H1 (cell line): ENCODE measurements around the gene F8. TPM values are rescaled to one million over a fixed set of nuclear protein-coding genes. Genes with fewer than 3 reads are reported as not detected.

Experiments
- ASH2L ChIP-seq: fragments of 200-600, 300-600 bp; sonication (generic); IDR thresholded peaks from one replicate; pipeline ENCODE4 v1.7.1; 2017; ENCODE audit warnings: low read length
- BACH1 ChIP-seq: IDR thresholded peaks from 2 replicates; pipeline ENCODE4 v1.6.1; 2012; ENCODE audit warnings: low read length, improper control_type of control experiment
- CBX8 ChIP-seq: fragments of 300-800, 300-1000 bp; sonication (generic); IDR thresholded peaks from 2 replicates; pipeline ENCODE4 v1.7.1; 2016; ENCODE audit warnings: low read depth, low read length, borderline replicate concordance
- FOSL1 ChIP-seq: IDR thresholded peaks from 2 replicates; pipeline ENCODE4 v1.6.1; 2011; ENCODE audit warnings: mild to moderate bottlenecking, low read depth, low read length, moderate library complexity; ENCODE audit not compliant: insufficient read depth
- GTF2F1 ChIP-seq: IDR thresholded peaks from 2 replicates; pipeline ENCODE4 v1.6.1; 2012; ENCODE audit warnings: low read depth, low read length, improper control_type of control experiment, borderline replicate concordance
- JUN ChIP-seq: IDR thresholded peaks from 2 replicates; pipeline ENCODE4 v1.6.1; 2011; ENCODE audit warnings: low read depth, mild to moderate bottlenecking, improper control_type of control experiment, low read length
- KDM4A ChIP-seq: IDR thresholded peaks from one replicate; pipeline ENCODE4 v1.7.1; 2012; ENCODE audit warnings: low read depth, mild to moderate bottlenecking, moderate library complexity, low read length, inconsistent platforms; ENCODE audit not compliant: severe bottlenecking
- POLR2AphosphoS5 ChIP-seq: IDR thresholded peaks from 2 replicates; pipeline ENCODE4 v1.6.1; 2011; ENCODE audit warnings: low read depth, low read length
- RAD21 ChIP-seq, 2 experiments: IDR thresholded peaks in 1 of 2; conservative IDR thresholded peaks in 1 of 2; 2 replicates each; pipeline ENCODE4 v1.6.1; 2011; ENCODE audit warnings: low read depth in 2 of 2, low read length in 2 of 2, improper control_type of control experiment in 1 of 2, inconsistent platforms in 1 of 2, mild to moderate bottlenecking in 1 of 2, moderate library complexity in 1 of 2
- SIRT6 ChIP-seq: IDR thresholded peaks from one replicate; pipeline ENCODE4 v1.7.1; 2012; ENCODE audit warnings: low read length, inconsistent platforms
- TCF12 ChIP-seq: IDR thresholded peaks from 2 replicates; pipeline ENCODE4 v1.6.1; 2011; ENCODE audit warnings: low read depth, mild to moderate bottlenecking, low read length
- polyA plus RNA-seq, 7 experiments: library from polyadenylated mRNA; depleted of rRNA in 3 of 7; stranded (reverse) in 5 of 7; unstranded in 2 of 7; fragments of >200 nt in 5 of 7; fragments of 200-250 nt in 2 of 7; gene quantifications; 1 replicate in 5 of 7; 2 replicates in 1 of 7; 4 replicates in 1 of 7; pipeline versions ENCODE4 v1.2.1 to v1.2.3, GENCODE V29; 2011 to 2013; ENCODE audit warnings: missing spikeins in 2 of 7, mixed read lengths in 2 of 7
- total RNA-seq: library from RNA; stranded (reverse); fragmentation: NEBNext Ultra II Directional; extraction: Animal tissue kit (Norgen Biotek cat#: 25700); gene quantifications from 2 replicates; pipeline ENCODE4 v1.2.1, GENCODE V29; 2021
- TF ChIP-seq, protein P1 (sequence below): fragments of 300-600 bp; sonication (generic); IDR thresholded peaks from 2 replicates; pipeline ENCODE4 v1.7.1; 2012; ENCODE audit warnings: low read length, moderate library complexity, mild to moderate bottlenecking, inconsistent platforms; ENCODE audit not compliant: insufficient replicate concordance

The F8 gene
- total and polyA plus RNA-seq, 2 of the 8 experiments (the other 6 are each of a cell fraction or from before 2014, with no cell fraction given) = 1.1 to 2.6 TPM

DNA sequence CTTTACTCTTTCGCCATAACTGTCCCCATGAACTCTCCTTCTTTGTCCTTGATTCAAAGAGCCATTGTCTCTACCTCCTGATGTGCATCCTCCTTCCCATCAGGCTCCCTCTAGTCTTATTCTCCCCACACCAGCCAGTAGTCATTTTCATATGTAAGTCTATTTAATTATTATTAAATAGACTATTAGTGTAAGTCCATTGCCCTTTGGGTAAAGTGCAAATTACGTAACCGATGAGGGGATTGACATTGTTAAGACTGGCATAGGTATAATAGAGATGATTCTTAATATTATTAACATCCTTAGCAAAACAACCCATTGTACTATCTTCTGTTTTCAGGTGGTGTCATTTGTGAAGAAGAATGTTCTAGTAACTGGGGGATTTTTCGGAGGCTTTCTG lies 31.7 kb upstream of the F8 start (continued):
- TF ChIP-seq, protein P1, sequence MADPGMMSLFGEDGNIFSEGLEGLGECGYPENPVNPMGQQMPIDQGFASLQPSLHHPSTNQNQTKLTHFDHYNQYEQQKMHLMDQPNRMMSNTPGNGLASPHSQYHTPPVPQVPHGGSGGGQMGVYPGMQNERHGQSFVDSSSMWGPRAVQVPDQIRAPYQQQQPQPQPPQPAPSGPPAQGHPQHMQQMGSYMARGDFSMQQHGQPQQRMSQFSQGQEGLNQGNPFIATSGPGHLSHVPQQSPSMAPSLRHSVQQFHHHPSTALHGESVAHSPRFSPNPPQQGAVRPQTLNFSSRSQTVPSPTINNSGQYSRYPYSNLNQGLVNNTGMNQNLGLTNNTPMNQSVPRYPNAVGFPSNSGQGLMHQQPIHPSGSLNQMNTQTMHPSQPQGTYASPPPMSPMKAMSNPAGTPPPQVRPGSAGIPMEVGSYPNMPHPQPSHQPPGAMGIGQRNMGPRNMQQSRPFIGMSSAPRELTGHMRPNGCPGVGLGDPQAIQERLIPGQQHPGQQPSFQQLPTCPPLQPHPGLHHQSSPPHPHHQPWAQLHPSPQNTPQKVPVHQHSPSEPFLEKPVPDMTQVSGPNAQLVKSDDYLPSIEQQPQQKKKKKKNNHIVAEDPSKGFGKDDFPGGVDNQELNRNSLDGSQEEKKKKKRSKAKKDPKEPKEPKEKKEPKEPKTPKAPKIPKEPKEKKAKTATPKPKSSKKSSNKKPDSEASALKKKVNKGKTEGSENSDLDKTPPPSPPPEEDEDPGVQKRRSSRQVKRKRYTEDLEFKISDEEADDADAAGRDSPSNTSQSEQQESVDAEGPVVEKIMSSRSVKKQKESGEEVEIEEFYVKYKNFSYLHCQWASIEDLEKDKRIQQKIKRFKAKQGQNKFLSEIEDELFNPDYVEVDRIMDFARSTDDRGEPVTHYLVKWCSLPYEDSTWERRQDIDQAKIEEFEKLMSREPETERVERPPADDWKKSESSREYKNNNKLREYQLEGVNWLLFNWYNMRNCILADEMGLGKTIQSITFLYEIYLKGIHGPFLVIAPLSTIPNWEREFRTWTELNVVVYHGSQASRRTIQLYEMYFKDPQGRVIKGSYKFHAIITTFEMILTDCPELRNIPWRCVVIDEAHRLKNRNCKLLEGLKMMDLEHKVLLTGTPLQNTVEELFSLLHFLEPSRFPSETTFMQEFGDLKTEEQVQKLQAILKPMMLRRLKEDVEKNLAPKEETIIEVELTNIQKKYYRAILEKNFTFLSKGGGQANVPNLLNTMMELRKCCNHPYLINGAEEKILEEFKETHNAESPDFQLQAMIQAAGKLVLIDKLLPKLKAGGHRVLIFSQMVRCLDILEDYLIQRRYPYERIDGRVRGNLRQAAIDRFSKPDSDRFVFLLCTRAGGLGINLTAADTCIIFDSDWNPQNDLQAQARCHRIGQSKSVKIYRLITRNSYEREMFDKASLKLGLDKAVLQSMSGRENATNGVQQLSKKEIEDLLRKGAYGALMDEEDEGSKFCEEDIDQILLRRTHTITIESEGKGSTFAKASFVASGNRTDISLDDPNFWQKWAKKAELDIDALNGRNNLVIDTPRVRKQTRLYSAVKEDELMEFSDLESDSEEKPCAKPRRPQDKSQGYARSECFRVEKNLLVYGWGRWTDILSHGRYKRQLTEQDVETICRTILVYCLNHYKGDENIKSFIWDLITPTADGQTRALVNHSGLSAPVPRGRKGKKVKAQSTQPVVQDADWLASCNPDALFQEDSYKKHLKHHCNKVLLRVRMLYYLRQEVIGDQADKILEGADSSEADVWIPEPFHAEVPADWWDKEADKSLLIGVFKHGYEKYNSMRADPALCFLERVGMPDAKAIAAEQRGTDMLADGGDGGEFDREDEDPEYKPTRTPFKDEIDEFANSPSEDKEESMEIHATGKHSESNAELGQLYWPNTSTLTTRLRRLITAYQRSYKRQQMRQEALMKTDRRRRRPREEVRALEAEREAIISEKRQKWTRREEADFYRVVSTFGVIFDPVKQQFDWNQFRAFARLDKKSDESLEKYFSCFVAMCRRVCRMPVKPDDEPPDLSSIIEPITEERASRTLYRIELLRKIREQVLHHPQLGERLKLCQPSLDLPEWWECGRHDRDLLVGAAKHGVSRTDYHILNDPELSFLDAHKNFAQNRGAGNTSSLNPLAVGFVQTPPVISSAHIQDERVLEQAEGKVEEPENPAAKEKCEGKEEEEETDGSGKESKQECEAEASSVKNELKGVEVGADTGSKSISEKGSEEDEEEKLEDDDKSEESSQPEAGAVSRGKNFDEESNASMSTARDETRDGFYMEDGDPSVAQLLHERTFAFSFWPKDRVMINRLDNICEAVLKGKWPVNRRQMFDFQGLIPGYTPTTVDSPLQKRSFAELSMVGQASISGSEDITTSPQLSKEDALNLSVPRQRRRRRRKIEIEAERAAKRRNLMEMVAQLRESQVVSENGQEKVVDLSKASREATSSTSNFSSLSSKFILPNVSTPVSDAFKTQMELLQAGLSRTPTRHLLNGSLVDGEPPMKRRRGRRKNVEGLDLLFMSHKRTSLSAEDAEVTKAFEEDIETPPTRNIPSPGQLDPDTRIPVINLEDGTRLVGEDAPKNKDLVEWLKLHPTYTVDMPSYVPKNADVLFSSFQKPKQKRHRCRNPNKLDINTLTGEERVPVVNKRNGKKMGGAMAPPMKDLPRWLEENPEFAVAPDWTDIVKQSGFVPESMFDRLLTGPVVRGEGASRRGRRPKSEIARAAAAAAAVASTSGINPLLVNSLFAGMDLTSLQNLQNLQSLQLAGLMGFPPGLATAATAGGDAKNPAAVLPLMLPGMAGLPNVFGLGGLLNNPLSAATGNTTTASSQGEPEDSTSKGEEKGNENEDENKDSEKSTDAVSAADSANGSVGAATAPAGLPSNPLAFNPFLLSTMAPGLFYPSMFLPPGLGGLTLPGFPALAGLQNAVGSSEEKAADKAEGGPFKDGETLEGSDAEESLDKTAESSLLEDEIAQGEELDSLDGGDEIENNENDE = no peak
- TF ChIP-seq RAD21 (IDR thresholded peaks at IDR 0.05 in 1 of 2, conservative IDR thresholded peaks at IDR 0.05 in 1 of 2; ENCODE audit: low read depth in 2 of 2, low read length in 2 of 2) (no peak), POLR2AphosphoS5 (no peak), BACH1 (no peak), GTF2F1 (no peak), JUN (no peak), CBX8 (no peak), FOSL1 (no peak), KDM4A (no peak), TCF12 (no peak), SIRT6 (no peak), ASH2L (no peak)
